A673 (cell line): ENCODE results near the gene GARIN1A.

Experiments used
- EZH2 ChIP-seq: fragments of 200-600 bp; sonication (generic); IDR thresholded peaks from 2 replicates; pipeline ENCODE4 v1.6.1; 2017; ENCODE audit warnings: borderline replicate concordance, low read depth, mild to moderate bottlenecking, mixed read lengths, antibody characterized with exemption, low read length; ENCODE audit not compliant: poor library complexity, severe bottlenecking
- TF ChIP-seq, protein P1 (sequence below): fragments of 300-800, 200-600 bp; sonication (generic); conservative IDR thresholded peaks from 2 replicates; pipeline ENCODE4 v1.5.1; 2017; ENCODE audit warnings: low read depth, mild to moderate bottlenecking, antibody characterized with exemption, low read length, moderate library complexity, mixed read lengths

DNA sequence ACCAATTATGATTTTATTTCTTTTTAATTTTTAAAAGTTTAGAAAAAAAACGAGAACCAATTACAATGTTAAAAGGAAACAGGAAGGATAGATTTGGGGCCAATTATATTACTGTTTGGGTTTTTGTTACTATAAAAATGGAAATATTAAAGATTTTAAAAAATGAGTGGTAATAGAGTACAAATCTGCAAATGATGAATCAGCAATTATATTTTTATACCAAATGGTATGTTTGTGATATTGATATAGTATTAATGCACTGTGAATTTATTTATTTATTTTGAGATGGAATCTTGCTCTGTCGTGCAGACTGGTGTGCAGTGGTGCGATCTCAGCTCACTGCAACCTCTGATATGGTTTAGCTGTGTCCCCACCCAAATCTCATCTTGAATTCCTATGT, 11.5 kb upstream of the GARIN1A start:
- TF ChIP-seq, protein P1, sequence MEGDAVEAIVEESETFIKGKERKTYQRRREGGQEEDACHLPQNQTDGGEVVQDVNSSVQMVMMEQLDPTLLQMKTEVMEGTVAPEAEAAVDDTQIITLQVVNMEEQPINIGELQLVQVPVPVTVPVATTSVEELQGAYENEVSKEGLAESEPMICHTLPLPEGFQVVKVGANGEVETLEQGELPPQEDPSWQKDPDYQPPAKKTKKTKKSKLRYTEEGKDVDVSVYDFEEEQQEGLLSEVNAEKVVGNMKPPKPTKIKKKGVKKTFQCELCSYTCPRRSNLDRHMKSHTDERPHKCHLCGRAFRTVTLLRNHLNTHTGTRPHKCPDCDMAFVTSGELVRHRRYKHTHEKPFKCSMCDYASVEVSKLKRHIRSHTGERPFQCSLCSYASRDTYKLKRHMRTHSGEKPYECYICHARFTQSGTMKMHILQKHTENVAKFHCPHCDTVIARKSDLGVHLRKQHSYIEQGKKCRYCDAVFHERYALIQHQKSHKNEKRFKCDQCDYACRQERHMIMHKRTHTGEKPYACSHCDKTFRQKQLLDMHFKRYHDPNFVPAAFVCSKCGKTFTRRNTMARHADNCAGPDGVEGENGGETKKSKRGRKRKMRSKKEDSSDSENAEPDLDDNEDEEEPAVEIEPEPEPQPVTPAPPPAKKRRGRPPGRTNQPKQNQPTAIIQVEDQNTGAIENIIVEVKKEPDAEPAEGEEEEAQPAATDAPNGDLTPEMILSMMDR: no peak
- TF ChIP-seq EZH2: no peak
